GM21786 (cell line): ENCODE data around the gene MPP2.
"Not testable (repeated sequence)": the region's sequence is repeated elsewhere in the genome, so short reads cannot be mapped to it uniquely, and the experiment has no call there.

Experiments used
- ATAC-seq: cut with Tn5 transposase; IDR thresholded peaks from one replicate; pipeline ENCODE4 v1.9.1; 2021; ENCODE audit not compliant: unreplicated experiment

The MPP2 gene

DNA sequence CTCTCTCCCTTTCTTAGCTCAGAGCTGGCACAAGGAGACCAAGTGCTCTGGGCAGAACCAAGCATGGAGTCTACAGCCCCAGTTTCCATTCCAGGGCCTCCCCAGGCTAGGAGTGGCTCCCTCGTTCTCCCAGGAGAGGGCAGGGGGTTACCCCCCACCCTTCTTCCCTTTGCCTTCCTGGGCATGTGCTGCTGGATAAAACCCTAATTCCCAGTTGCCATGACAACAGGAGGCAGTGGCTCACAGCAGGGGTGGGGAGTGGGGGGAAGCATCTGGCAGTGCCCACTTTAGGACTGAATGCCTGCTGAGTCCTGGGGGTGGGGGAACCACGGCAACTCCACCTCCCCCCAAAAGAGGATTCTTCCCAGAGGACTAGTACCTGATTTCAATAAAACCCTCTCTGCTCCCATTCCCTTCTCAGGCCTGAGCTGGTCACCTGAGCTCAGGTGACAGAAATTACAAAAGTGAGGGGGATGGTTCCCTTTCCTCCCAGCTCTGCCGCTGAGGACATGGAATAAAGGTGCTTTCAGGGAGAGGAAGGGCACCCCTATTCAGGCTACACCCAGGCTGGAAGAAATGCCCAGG lies 1.8 kb downstream of the MPP2 start:
- no peak for ATAC-seq

DNA sequence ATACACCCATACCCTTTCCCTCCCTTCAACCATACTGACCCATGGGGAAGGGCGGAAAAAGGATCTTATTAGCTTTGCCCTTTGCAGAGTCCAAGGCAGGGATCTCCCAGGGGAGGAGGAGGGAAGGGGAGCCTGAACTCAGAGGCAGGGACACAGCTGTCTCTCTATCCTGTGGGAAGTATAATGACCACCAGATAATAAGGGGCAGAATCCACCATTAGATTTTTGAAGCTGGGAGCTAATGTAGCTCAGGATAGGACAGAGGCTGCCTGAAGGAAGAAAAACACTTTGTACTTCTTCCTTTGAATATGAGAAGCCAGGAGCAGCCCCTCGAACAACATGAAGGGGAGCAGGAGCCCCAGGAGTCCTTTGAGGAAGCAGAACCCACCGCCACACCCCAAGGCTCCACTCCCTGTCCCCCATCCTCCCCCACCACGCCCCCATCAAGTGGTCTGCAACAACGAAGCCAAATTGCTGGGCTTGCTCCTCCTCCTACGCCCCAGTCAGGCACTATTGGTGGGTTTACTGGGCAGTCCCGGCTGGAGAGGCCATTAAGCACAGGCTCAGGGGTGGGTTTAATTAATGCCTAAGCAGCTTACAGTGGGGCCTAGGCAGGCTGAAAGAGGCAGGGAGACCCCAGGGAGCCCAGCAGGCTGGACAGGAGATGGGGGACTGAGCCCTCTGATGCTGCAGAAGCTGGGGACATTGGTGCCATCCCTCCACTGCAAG lies 5.3 kb downstream of the MPP2 start:
- ATAC-seq = no peak

DNA sequence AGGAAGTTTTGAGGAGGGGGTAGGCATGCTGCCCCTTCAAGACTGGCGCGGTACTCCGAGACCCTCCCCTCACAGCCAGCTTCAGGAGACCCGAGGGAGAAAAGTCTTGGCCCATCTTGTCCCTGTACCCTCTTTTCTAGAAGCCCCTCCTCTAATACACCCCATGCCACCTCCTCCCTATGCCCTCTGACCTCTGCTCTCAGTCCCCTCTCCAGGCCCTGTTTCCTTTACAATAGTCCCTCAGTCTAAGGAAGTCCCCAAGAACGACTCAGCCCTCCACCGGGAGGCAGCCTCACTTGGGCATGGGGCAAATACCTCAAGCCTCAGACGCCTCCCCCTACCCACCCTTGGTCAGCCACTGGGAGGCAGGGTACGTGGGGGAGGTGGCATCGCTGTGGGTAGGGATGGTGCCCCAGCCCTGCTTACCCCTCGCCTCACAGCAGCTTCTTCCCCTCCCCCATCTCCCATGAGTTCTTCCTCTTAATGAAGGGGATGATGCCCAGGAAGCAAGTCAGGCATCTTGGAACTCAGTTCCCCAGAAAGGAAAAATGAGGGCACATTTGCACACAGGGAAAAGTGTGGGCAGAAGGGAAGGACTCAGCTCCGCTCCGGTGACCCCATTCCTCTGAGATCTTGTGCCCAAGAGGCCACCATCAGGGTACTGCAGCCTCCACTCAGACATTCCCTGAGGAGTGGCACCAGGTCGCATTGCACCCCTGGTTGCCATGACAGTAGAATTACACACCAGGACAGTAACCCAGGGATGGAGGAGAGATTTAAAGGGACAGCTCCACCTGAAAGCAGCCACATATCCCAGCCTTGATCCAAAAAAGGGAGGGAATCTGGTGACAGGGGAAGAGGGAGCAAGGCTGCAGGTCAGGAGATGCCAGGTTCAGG lies 6.2 kb downstream of the MPP2 start:
- ATAC-seq = no peak

DNA sequence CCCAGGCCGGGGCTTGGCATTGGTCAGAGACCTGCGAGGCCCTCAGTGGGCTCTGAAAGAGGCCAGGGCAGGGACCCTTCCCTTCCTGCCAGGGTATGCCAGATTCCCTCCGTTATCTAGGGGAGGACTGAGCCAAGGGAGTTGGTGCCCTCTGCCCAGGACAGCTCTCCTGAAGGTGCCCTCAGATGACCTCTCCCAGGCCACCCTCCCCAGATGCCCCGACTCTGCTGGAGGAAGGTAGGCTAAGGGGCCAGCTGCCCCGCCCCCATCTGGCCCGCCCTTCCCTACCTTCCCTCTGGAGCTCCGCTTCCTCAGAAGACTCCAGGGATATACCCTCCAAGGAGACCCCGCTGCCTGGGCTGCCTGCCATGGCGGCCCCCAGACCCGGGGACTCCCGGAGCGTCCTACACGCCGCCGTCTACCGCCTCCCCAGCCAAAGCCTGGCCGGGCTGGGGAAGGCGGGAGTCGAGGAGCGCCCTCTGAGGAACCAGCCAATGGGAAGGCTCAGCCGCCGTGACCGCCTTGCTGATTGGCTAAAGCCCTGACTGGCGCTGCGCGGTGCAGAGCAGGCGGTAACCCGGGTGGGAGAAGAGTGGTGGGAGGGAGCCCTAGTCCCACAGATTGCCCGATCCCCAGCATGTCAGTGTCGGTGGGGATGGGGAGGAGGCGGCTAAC lies 7.0 kb downstream of the MPP2 start:
- peak; percentile 65 for ATAC-seq

DNA sequence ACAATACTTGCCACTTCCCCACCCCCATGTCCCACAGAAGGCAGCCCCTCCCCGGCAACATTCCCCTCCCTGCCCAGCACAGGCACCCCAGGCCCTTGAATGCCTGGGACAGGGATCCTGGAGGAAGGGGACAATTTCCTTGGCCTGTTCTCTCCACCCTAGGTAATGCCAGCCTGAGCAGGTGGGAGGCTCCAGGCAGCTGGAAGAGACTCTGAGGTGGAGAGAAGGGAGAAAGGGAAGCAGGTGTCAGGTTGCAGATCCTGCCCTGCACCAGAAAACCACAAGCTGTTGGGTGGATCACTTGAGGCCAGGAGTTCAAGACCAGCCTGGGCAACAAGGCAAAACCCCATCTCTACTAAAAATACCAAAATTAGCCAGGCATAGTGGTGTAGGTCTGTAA lies 8.9 kb downstream of the MPP2 start:
- no peak for ATAC-seq

DNA sequence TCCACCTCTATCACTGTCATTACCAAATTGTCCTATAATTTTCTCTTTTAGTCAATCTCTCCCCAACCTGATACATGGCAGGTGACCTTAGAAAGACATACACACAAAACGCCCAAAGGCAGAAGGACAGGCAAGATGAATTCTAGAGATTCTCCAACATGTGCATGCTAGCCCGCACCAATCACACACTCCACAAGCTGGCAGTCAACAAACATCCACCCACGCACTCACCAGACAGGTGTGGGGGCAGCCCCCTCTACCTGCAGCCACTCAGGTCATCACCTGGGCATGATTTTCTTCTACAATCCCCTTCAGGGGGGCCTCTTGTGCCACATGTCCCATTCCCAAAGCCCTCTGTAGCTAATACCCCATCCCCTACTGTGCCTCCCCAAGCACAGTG lies 9.5 kb downstream of the MPP2 start:
- no peak for ATAC-seq

DNA sequence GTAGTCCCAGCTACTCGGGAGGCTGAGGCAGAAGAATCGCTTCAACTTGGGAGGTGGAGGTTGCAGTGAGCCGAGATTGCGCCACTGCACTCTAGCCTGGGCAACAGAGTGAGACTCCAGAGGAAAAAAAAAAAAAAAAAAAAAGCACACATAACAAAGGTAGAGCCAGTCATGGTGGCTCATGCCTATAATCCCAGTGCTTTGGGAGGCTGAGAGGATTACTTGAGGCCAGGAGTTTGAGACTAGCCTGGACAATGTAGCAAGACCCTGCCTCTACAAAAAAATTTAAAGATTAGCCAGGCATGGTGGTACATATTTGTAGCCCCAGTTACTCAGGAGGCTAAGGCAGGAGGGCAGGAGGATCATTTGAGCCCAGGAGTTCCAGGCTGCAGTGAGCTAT lies 12.8 kb downstream of the MPP2 start:
- ATAC-seq = not testable (repeated sequence)

DNA sequence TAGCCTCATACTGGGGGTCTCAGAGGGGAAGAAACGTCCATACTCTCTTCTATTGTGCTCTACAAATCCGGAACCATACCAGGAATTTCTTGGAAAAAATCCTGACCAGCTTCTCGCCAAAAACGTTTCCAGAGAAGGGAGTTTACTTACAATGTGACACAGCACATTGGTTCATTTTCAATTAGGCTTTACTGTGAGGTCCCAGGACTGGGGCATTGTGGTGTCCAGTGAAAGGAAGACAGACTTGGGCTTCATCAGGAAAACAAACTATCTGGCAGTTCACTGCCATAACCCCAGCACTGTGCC lies 14.7 kb downstream of the MPP2 start:
- ATAC-seq = no peak

DNA sequence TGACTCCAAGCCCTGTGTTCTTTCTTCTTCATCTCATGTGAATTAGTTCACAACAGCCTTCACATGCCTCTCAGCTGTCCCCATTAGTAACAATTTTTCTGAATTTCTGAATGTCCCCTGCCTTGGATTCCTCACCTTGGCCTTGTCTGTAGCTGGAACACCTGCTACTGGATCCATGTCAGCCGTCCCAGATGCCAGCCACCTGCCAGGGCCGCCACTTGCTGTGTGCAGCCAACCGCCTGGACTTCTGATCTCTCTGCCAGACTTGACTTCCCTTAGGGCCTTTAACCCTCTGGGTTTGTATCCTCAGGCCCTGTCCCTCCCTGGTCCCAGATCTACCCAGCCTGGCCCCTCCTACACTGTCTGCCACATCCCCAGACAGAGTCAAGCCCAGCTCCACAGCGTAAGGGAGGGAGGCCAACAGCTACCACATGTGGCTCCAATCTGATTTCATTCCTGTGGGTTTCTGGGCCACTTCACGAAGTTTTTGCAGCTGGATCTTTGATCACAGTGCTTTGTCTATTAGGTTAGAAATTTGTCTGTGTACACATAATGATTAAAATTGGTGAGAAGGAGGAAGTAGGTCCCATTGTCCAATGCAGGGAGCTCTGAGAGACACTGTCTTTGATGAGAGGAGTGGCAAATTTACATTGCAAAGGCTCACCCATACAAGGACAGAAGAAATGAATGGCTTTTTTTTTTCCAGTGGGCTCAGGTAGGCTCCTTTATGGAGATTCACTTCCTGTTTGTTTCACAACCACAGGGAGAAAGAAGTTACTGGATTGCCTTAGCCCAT lies 15.3 kb downstream of the MPP2 start:
- no peak for ATAC-seq

DNA sequence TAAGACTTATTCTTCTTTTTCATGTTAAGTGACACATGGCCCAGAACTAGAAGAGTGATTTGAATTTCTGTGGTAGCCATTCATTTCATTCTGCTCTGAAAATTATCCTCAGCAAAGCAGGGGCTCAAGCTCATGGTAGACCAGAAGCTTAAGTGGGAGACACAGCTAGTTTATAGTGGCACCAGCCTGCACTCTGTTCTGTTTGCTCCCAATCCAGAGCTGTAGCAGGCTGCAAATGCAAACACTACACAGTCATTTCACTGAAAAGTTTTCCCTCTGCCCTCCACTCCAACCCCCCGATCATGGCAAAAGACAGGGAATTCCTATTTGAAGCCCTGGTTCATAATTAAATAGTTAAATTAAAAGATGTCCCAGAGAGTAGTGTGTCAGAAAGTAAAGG lies 17.1 kb downstream of the MPP2 start:
- no peak for ATAC-seq

DNA sequence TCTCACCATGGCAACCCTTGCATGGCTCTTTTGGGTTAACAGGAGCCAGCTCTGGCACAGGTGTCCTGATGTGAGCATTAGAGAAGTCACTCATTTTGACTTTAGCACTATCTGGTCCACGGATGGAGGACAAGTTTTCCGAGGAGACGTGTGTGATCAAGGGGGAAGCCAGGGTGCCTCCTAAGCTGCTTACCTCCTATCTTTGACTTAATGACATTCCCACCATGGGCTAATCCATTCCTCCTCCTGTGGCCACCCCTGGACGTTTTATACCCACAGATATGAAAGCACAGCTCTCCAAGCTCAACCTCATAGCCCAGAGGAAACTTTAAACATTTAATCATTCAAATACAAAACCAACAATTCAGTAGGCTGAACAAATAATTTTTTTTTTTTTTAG lies 18.8 kb downstream of the MPP2 start:
- no peak for ATAC-seq

DNA sequence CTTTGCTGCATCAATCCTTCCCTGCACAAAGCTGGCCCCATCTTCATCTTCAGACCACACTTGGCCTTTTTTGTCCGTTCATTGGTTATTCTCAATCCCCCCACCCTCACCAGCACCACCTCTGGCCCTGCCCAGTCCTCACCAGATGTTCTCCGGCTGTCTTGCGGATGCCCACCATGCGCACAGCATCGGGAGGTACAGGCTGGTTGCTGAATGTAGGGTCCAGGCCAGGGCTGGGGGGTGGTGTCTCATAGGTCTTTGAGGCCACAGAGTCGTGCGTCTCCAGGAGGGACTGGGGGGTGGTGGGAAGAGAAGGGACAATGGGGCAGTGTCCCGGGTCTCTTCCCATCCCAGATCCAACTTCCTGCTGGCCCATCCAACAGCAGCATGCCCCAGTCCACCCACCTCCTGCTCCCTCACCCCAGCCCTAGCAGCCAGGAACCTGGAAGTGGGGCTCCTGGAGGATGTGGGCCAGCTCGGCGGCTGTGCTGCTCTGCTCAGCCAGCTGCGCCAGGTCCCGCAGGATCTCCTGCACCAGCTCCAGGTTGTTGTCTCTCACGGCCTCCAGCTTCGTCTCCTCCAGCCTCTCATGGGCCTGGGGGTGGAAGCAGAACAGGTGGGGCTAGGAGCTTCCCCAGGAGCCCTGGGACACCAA lies 24.4 kb downstream of the MPP2 start:
- no peak for ATAC-seq

DNA sequence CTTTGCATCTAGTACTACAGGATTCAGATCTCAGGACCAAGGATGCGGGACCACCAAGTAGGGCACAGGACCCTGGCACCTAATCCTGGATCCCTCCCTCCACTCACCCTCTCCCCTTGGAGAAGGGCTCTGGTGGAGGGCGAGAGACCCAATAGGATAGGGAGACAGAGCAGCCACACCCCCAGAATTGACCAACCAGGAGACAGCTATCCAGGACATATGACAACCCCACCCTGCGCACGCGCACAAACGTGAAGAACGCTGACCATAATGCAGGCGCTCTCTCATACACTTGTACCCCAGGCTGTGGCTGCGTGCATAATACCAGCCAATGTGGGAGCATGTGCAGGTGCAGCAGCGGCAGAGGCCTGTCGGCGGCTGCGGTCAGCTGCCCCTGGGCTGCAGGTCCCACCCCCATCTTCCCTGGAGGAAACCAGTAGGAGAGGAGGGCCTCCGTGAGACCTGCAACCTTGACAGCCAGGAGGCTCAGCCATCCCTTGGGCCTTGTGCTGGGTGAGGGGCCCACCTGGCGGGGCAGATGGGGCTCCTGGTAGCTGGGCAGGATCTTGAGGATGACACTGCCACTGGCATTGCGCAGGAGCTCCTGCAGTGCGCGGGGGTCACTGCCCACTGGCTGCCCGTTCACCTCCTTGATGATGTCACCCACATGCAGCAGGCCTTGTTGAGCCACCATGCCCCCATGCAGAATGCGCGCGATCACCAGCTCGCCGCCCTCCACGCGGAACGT lies 25.4 kb downstream of the MPP2 start:
- no peak for ATAC-seq

DNA sequence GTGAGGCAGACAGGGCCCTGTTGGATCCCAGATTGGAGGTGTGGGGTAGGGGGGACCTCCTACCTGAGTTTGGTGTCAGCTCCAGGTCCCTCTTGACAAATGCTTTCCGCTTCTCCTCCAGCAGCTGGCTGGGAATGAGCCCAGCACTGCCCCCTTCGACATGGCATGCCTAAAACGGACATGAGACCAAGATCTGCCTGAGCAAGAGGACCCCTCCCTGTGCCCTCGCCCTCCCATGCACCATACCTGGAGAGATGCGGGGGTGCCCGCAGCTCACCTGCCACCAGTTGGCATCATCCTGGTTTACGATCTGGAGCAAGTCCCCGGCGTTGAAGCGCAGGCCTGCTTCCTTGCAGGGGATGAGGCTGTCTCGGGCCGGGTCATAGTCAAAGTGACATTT lies 26.2 kb downstream of the MPP2 start:
- no peak for ATAC-seq

DNA sequence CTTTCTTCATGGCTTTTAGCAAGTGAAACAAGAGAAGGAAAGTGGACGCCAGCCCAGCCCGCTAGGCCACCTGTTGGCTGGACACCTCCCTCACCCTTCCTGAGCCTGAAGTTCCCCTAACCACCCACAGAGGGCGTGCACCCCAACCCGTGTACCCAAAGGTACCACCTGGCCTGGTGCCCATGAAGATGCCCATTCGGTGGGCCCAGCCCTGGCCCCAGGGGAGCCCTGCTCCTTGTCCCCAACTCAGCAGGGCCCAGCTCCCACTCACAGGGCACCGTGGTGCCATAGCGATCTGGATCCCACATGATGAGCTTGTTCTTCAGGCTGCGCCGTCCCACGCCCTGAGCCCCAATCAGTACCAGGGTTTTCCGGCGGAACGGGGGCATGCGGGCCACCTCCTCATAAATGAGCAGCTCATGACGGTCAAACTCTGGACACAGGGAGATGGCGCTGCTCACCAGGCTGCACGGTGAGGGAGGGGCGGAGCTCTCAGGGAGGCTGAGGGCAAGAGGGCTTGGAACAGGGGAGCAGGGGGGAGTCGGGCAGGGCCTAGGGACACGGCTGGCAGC lies 26.8 kb downstream of the MPP2 start:
- no peak for ATAC-seq

DNA sequence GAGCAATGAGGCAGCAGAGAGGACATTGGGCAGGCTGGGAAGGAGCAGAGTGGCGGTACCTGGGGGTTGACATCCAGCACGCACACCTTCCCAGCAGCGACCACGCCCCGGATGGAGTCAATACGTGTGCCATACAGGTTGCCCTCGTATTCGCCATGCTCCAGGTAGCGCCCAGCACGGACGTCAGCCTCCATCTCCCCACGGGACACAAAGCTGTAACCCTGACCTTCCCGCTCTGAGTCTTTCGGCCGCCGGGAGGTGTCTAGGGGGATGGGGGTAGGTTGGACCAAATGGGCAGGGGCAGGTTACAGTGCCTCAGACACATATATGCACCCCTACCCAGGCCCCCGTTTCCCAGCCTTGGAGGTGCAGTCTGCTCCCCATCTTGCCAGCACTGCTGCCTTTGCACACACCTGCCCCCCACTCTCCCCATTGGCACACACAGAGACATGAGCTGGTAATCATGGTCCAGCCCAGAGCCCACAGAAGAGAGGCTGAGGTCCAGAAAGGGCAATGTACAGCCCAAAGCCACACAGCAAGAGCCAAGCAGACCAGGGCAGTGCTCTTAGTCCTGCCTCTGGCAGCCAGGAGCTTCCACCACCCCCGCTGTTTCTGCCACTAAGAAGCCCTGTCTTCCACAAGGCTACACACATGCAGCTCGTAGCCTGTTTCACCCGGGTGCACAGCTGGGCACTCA lies 27.5 kb downstream of the MPP2 start:
- ATAC-seq = no peak

DNA sequence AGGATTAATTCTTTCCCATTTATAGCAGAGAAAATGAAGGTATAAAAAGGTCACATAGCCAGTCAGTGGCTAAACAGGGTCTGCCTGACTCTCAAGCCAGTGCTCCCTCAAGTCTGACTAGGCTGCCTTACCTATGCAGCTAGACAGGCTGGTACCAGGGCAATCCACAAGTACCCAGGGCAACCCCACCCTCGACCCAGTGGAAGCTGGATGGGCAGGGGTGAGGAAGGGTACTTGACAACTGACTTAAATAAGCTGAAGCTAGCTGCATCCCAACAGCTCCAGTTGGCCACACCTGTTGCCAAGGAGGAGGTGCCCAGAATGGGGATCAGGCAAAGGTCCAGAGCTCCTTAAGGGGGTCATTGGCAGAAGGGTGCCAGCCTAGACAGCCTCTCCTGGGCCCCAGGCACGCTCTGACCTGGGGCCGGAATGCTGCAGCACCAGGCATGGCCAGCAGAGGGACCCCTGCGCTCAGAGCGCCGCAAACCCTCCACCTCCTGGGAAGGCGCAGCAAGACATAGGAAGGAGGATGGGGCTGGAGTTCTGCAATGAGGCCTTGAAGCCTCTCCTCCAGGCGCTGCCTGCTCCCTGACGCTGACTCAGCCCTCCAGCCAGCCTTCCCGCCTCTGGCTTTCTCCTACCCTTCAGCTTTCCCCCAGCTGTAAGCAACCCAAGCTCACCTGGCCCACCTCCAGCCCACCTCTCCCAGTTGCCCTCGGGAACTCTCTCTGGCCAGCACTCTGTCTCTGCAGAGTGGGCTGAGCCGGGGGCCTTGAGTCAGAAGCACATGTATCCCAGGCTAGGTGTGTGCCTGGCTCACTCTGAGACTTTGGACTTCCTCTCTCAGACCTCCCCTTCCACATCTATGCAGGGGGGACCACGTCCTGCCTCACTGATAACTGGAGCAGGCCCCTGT lies 28.8 kb downstream of the MPP2 start:
- ATAC-seq = no peak
